ENCODE results near the gene TM7SF3. TPM values are rescaled to one million over a fixed set of nuclear protein-coding genes. Genes with fewer than 3 reads are reported as not detected.

Gene TM7SF3
- total and polyA plus RNA-seq, 2 donors (not counting 3 experiments of a cell fraction or from before 2014, with no cell fraction given): 54.8 to 70.7 TPM

DNA sequence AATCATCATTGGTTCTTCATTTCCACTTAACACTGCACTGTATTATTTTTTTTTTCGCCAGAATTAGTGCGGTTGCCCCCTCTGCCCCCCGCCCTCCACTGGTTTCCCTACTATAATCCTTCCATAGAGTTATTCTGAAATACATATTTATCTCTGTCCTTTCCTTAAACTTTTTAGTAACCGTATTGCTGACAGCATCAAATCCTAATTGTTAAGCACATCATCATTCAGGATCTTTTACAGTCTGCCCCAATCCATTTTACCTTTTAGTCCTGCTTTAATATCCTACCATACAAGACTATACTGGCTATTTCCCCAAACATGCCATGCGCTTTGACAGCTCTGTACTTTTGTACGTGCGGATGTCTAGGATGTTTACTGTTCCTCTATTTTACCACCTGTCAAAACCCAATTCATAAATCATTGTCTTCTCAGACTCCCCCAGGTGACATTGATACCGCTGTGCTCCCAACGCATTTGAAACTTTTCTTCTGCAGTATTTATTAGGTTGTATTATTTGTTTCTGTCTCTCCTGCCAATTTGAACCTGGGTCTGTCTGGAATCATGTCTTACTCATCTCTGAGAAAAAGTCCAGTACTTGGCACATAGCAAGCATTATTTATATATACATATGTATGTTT lies 74.9 kb downstream of the TM7SF3 start:
- no peaks in the 10 kb centered on the region for H4K20me1 ChIP-seq (replicated peaks; ENCODE audit: control insufficient read depth, extremely low read depth, insufficient read depth, low read length)
- peak overlapping the region; percentile 86 for H3K9ac ChIP-seq (replicated peaks; ENCODE audit: extremely low read depth, insufficient read depth, low read length)
- no peaks in the 10 kb centered on the region for H3K9me1 ChIP-seq (replicated peaks; ENCODE audit: control insufficient read depth, extremely low read depth, insufficient read depth, low read length)
- TSS peak; percentile 39 for BruUV-seq (replicated peaks)
- H3K4me3 ChIP-seq (replicated peaks in 1 of 3; ENCODE audit: insufficient read depth in 1 of 3, low read depth in 1 of 3, low read length in 3 of 3): peak overlapping the region; percentile 49 to 94 (median 88)
- H3K36me3 ChIP-seq (ENCODE audit: control insufficient read depth in 2 of 2, extremely low read depth in 1 of 2, insufficient read depth in 2 of 2, low read length in 2 of 2): no peaks in the 10 kb centered on the region
- intact Hi-C loops (cut with micrococcal nuclease) (loop anchor here (5.0 to 10.0 kb wide), 2 partner anchors 355 to 763 kb away; no protein-coding TSS in a partner anchor), dilution Hi-C loops (cut with MboI; ENCODE audit: extremely low pct_ligation_motif_present, low sequenced_read_pairs) (no loop called here)
- no peaks in the 10 kb centered on the region for H3K9me3 ChIP-seq (replicated peaks; ENCODE audit: control insufficient read depth, insufficient read depth, low read length)
- ChIA-PET POLR2A (no interaction called here), CTCF (interaction anchor here (1.0 to 1.7 kb wide), 2 partner anchors 351 to 367 kb away, joined by 3 to 6 read pairs; no protein-coding TSS in a partner anchor)
- no peak for FAIRE-seq
- peak overlapping the region; percentile 90 for H3K4me2 ChIP-seq (ENCODE audit: insufficient read depth, low read length)
- H3K79me2 ChIP-seq (ENCODE audit: control insufficient read depth, insufficient read depth, low read length): peaks cover 89% of the 10 kb centered on the region
- H3K27me3 ChIP-seq (ENCODE audit: control insufficient read depth in 2 of 2, insufficient read depth in 2 of 2, low read length in 2 of 2): no peaks in the 10 kb centered on the region
- TF ChIP-seq MYC (IDR thresholded peaks at IDR 0.05; ENCODE audit: low read depth, low read length) (no peak), POLR2AphosphoS5 (IDR thresholded peaks at IDR 0.05; ENCODE audit: insufficient read depth, low read depth, low read length) (no peak)
- peak overlapping the region; percentile 82 for H3K27ac ChIP-seq (ENCODE audit: insufficient read depth, low read depth, low read length)
- peaks cover 49% of the 10 kb centered on the region for H3K4me1 ChIP-seq (ENCODE audit: control insufficient read depth, extremely low read depth, insufficient read depth, low read length)
- H2AFZ ChIP-seq (ENCODE audit: low read depth, low read length): no peak overlapping the region
- DNase-seq (ENCODE audit: low read depth, low spot score): peak; percentile 40

DNA sequence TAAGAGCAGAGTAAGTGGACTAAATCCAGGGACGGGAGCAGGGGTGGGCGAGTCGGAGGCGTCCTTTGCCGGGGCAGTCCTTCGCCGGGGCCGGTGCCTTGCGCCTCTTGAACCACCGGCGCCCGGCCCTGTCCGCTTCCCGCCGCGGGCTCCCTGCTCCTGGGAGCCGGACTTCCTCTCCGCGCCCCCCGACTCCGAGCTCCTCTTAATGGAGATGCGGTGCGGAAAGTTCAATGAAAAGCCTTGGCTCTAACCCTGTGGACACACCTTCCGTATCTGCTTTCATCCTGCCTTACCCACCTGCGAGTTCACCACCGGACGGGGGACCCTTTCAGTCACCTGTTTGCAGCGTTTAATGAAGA lies 75.5 kb downstream of the TM7SF3 start:
- intact Hi-C loops (cut with micrococcal nuclease) (loop anchor here (1.0 to 10.0 kb wide), 4 partner anchors 76 to 764 kb away; partner anchors contain the start of gene TM7SF3), dilution Hi-C loops (cut with MboI; ENCODE audit: extremely low pct_ligation_motif_present, low sequenced_read_pairs) (no loop called here)
- CTCF ChIA-PET: interaction anchor here (1.0 to 1.7 kb wide), 2 partner anchors 352 to 367 kb away, joined by 3 to 6 read pairs; no protein-coding TSS in a partner anchor
- FAIRE-seq: no peak
- Histone ChIP-seq H4K20me1 (replicated peaks; ENCODE audit: control insufficient read depth, extremely low read depth, insufficient read depth, low read length) (no peaks in the 10 kb centered on the region), H3K79me2 (ENCODE audit: control insufficient read depth, insufficient read depth, low read length) (peaks cover 83% of the 10 kb centered on the region), H3K4me1 (ENCODE audit: control insufficient read depth, extremely low read depth, insufficient read depth, low read length) (peaks cover 49% of the 10 kb centered on the region), H2AFZ (ENCODE audit: low read depth, low read length) (peak overlapping the region; percentile 55), H3K27me3 (ENCODE audit: control insufficient read depth in 2 of 2, insufficient read depth in 2 of 2, low read length in 2 of 2) (no peaks in the 10 kb centered on the region), H3K9me3 (replicated peaks; ENCODE audit: control insufficient read depth, insufficient read depth, low read length) (no peaks in the 10 kb centered on the region), H3K9ac (replicated peaks; ENCODE audit: extremely low read depth, insufficient read depth, low read length) (peak overlapping the region; percentile 86), H3K36me3 (ENCODE audit: control insufficient read depth in 2 of 2, extremely low read depth in 1 of 2, insufficient read depth in 2 of 2, low read length in 2 of 2) (no peaks in the 10 kb centered on the region), H3K4me3 (replicated peaks in 1 of 3; ENCODE audit: insufficient read depth in 1 of 3, low read depth in 1 of 3, low read length in 3 of 3) (peak overlapping the region; percentile 49 to 94 (median 88)), H3K27ac (ENCODE audit: insufficient read depth, low read depth, low read length) (peak overlapping the region; percentile 82), H3K4me2 (ENCODE audit: insufficient read depth, low read length) (peak overlapping the region; percentile 90), H3K9me1 (replicated peaks; ENCODE audit: control insufficient read depth, extremely low read depth, insufficient read depth, low read length) (no peaks in the 10 kb centered on the region)
- BruUV-seq (replicated peaks): no TSS peak
- POLR2A ChIA-PET: interaction anchor here (1.0 kb wide), 1 partner anchor 81 kb away, joined by 3 read pairs; no protein-coding TSS in a partner anchor
- TF ChIP-seq GATA2 (IDR thresholded peaks at IDR 0.05; ENCODE audit: insufficient read depth, insufficient read length, low read depth, low read length) (no peak), POLR2A (IDR thresholded peaks at IDR 0.05; ENCODE audit: low read depth, low read length) (no peak), FOS (IDR thresholded peaks at IDR 0.05; ENCODE audit: borderline replicate concordance, insufficient read depth, low read length) (no peak), MAX (IDR thresholded peaks at IDR 0.05; ENCODE audit: insufficient read depth, insufficient read length) (no peak), POLR2AphosphoS5 (IDR thresholded peaks at IDR 0.05; ENCODE audit: insufficient read depth, low read depth, low read length) (no peak)
- DNase-seq (ENCODE audit: low read depth, low spot score): no peak

Measured in endothelial cell of umbilical vein (primary cell).